HUES48 (cell line): ENCODE results near the gene DIO3.

Source experiments
- H3K27ac ChIP-seq: one replicate; pipeline ENCODE4 v1.7.0; 2013; ENCODE audit warnings: low read depth, low read length, inconsistent platforms
- H3K27me3 ChIP-seq: 2 replicates; pipeline ENCODE4 v1.6.1; 2013; ENCODE audit warnings: mild to moderate bottlenecking, low read length; ENCODE audit not compliant: control insufficient read depth, insufficient read depth
- H3K36me3 ChIP-seq: 2 replicates; pipeline ENCODE4 v1.6.1; 2013; ENCODE audit warnings: low read length; ENCODE audit not compliant: control insufficient read depth, insufficient read depth
- H3K4me1 ChIP-seq: 2 replicates; pipeline ENCODE4 v1.6.1; 2013; ENCODE audit warnings: mild to moderate bottlenecking, low read length; ENCODE audit not compliant: control insufficient read depth, insufficient read depth
- H3K4me3 ChIP-seq: 2 replicates; pipeline ENCODE4 v1.5.1; 2013; ENCODE audit warnings: mild to moderate bottlenecking, low read depth, low read length
- H3K9ac ChIP-seq: 2 replicates; pipeline ENCODE4 v1.6.1; 2013; ENCODE audit warnings: mild to moderate bottlenecking, low read depth, low read length, moderate library complexity
- H3K9me3 ChIP-seq: 2 replicates; pipeline ENCODE4 v1.6.1; 2013; ENCODE audit warnings: low read length; ENCODE audit not compliant: control insufficient read depth, insufficient read depth

DIO3 gene

GRCh38 chr14:101583715-101584054, 22.4 kb downstream of the DIO3 start:
- Histone ChIP-seq H3K27me3 (no peaks in the 10 kb centered on the region), H3K4me3 (no peak overlapping the region)

GRCh38 chr14:101584055-101584859, 23.0 kb downstream of the DIO3 start:
- H3K9me3 ChIP-seq: no peaks in the 10 kb centered on the region
- H3K27me3 ChIP-seq: no peaks in the 10 kb centered on the region
- no peak overlapping the region for H3K27ac ChIP-seq
- H3K4me3 ChIP-seq: no peak overlapping the region
- H3K4me1 ChIP-seq: no peaks in the 10 kb centered on the region
- no peaks in the 10 kb centered on the region for H3K36me3 ChIP-seq
- no peak overlapping the region for H3K9ac ChIP-seq

More at GRCh38 chr14:101583715-101584054, 22.4 kb downstream of the DIO3 start:
- Histone ChIP-seq H3K9me3 (no peaks in the 10 kb centered on the region), H3K36me3 (no peaks in the 10 kb centered on the region), H3K27ac (no peak overlapping the region), H3K9ac (no peak overlapping the region), H3K4me1 (no peaks in the 10 kb centered on the region)

GRCh38 chr14:101585211-101585610, 23.9 kb downstream of the DIO3 start:
- no peaks in the 10 kb centered on the region for H3K4me1 ChIP-seq
- no peak overlapping the region for H3K4me3 ChIP-seq
- H3K27me3 ChIP-seq: no peaks in the 10 kb centered on the region
- H3K9me3 ChIP-seq: no peaks in the 10 kb centered on the region
- no peak overlapping the region for H3K9ac ChIP-seq
- no peaks in the 10 kb centered on the region for H3K36me3 ChIP-seq
- no peak overlapping the region for H3K27ac ChIP-seq

- Histone ChIP-seq H3K27ac (no peak overlapping the region), H3K27me3 (no peaks in the 10 kb centered on the region), H3K36me3 (no peaks in the 10 kb centered on the region), H3K4me3 (no peak overlapping the region), H3K9me3 (no peaks in the 10 kb centered on the region), H3K9ac (no peak overlapping the region), H3K4me1 (no peaks in the 10 kb centered on the region)
Observed at GRCh38 chr14:101586531-101587430, 25.5 kb downstream of the DIO3 start.

GRCh38 chr14:101587441-101587911, 26.2 kb downstream of the DIO3 start:
- Histone ChIP-seq H3K27ac (no peak overlapping the region), H3K36me3 (no peaks in the 10 kb centered on the region), H3K27me3 (no peaks in the 10 kb centered on the region), H3K9ac (no peak overlapping the region), H3K4me1 (no peaks in the 10 kb centered on the region), H3K9me3 (no peaks in the 10 kb centered on the region), H3K4me3 (no peak overlapping the region)

GRCh38 chr14:101588286-101588975, 27.1 kb downstream of the DIO3 start:
- Histone ChIP-seq H3K36me3 (no peaks in the 10 kb centered on the region), H3K27ac (no peak overlapping the region), H3K9ac (no peak overlapping the region), H3K4me1 (no peaks in the 10 kb centered on the region), H3K27me3 (no peaks in the 10 kb centered on the region), H3K4me3 (no peak overlapping the region), H3K9me3 (no peaks in the 10 kb centered on the region)

GRCh38 chr14:101588990-101589389, 27.7 kb downstream of the DIO3 start:
- Histone ChIP-seq H3K36me3 (no peaks in the 10 kb centered on the region), H3K27ac (no peak overlapping the region), H3K4me3 (no peak overlapping the region), H3K9me3 (no peaks in the 10 kb centered on the region), H3K4me1 (no peaks in the 10 kb centered on the region), H3K9ac (no peak overlapping the region), H3K27me3 (no peaks in the 10 kb centered on the region)

- no peak overlapping the region for H3K4me3 ChIP-seq
- no peaks in the 10 kb centered on the region for H3K27me3 ChIP-seq
- no peak overlapping the region for H3K9ac ChIP-seq
- no peaks in the 10 kb centered on the region for H3K9me3 ChIP-seq
- no peak overlapping the region for H3K27ac ChIP-seq
- H3K36me3 ChIP-seq: no peaks in the 10 kb centered on the region
- H3K4me1 ChIP-seq: no peaks in the 10 kb centered on the region
Observed at GRCh38 chr14:101589486-101590015, 28.3 kb downstream of the DIO3 start.

- Histone ChIP-seq H3K36me3 (no peaks in the 10 kb centered on the region), H3K27ac (no peak overlapping the region), H3K4me3 (no peak overlapping the region), H3K4me1 (no peaks in the 10 kb centered on the region), H3K9me3 (no peaks in the 10 kb centered on the region), H3K27me3 (no peaks in the 10 kb centered on the region), H3K9ac (no peak overlapping the region)
Observed at GRCh38 chr14:101590062-101590461, 28.8 kb downstream of the DIO3 start.

- no peak overlapping the region for H3K9ac ChIP-seq
- H3K36me3 ChIP-seq: no peaks in the 10 kb centered on the region
- H3K4me1 ChIP-seq: no peaks in the 10 kb centered on the region
- no peak overlapping the region for H3K27ac ChIP-seq
- H3K4me3 ChIP-seq: no peak overlapping the region
- no peaks in the 10 kb centered on the region for H3K9me3 ChIP-seq
- H3K27me3 ChIP-seq: no peaks in the 10 kb centered on the region
Observed at GRCh38 chr14:101590616-101591015, 29.3 kb downstream of the DIO3 start.
